Gastroesophageal sphincter (tissue), 4 donors: ENCODE data around the gene TAPT1. TPM values are rescaled to one million over a fixed set of nuclear protein-coding genes. Genes with fewer than 3 reads are reported as not detected.
"Not testable (repeated sequence)": the region's sequence is repeated elsewhere in the genome, so short reads cannot be mapped to it uniquely, and the experiment has no call there.

Experiments used
- ATAC-seq: fragments of 150-250 bp; one replicate; pipeline ENCODE4 v1.9.1; 2016; ENCODE audit warnings: mild to moderate bottlenecking, moderate library complexity
- H3K27ac ChIP-seq, 4 donors: fragments of 200-600 bp; sonication (generic) in 3 of 4; 1 replicate in 3 of 4; 2 replicates in 1 of 4; pipeline ENCODE4 v1.5.1; 2016 to 2019
- H3K27me3 ChIP-seq: fragments of 200-600 bp; sonication (generic); one replicate; pipeline ENCODE4 v1.5.1; 2019
- H3K36me3 ChIP-seq, 2 donors: fragments of 200-600 bp; sonication (generic); one replicate each; pipeline ENCODE4 v1.5.1; 2019; ENCODE audit warnings: control low read depth in 1 of 2
- H3K4me1 ChIP-seq, 3 donors: fragments of 200-600 bp; sonication (generic); 1 replicate in 2 of 3; 2 replicates in 1 of 3; pipeline ENCODE4 v1.5.1; 2016 to 2019; ENCODE audit warnings: control low read depth in 2 of 3
- H3K4me3 ChIP-seq, 2 donors: fragments of 200-600 bp; sonication (generic); one replicate each; pipeline ENCODE4 v1.5.1; 2019; ENCODE audit warnings: mild to moderate bottlenecking in 1 of 2, moderate library complexity in 1 of 2
- H3K9me3 ChIP-seq, 3 donors: fragments of 200-600 bp; sonication (generic); one replicate each; pipeline ENCODE4 v1.5.1; 2017 to 2019; ENCODE audit warnings: control low read depth in 2 of 3
- CTCF ChIP-seq, 4 experiments: fragments of 200-600 bp in 2 of 4; fragments of 450-650 bp in 2 of 4; sonication (generic) in 1 of 4; IDR thresholded peaks; one replicate each; pipeline ENCODE4 v1.5.1; 2017 to 2019; ENCODE audit warnings: antibody characterized with exemption in 4 of 4, mild to moderate bottlenecking in 2 of 4, moderate library complexity in 2 of 4
- EP300 ChIP-seq: sonication (generic); formaldehyde crosslinking; IDR thresholded peaks from one replicate; pipeline ENCODE4 v1.6.1; 2017; ENCODE audit warnings: antibody characterized with exemption, mild to moderate bottlenecking
- POLR2A ChIP-seq, 2 donors: fragments of 450-650 bp; IDR thresholded peaks; one replicate each; pipeline ENCODE4 v1.6.1; 2017; ENCODE audit warnings: antibody characterized with exemption in 2 of 2, mild to moderate bottlenecking in 2 of 2, moderate library complexity in 1 of 2
- POLR2AphosphoS5 ChIP-seq: sonication (generic); formaldehyde crosslinking; IDR thresholded peaks from one replicate; pipeline ENCODE4 v1.6.1; 2017; ENCODE audit warnings: antibody characterized with exemption
- WGBS, 2 donors: methylation state at CpG; one replicate each; pipeline ENCODE4 v1.1.5; 2018; ENCODE audit warnings: low coverage in 1 of 2; 5-methylcytosine and 5-hydroxymethylcytosine counted together
- total RNA-seq, 4 donors: library from RNA; depleted of rRNA; stranded (reverse); fragments of >200 nt; gene quantifications; one replicate each; pipeline ENCODE4 v1.1.0, GENCODE V29; 2016

TAPT1 gene
- total RNA-seq, 4 donors from 2014 or later: 29.9 to 40.4 (median 35.9) TPM

- Histone ChIP-seq H3K27me3 (no peaks in the 10 kb centered on the region), H3K9me3 (no peaks in the 10 kb centered on the region), H3K4me3 (no peak overlapping the region), H3K27ac (no peak overlapping the region), H3K4me1 (peaks cover 0 to 12% (median 0%) of the 10 kb centered on the region in 3 donors), H3K36me3 (peaks cover 0 to 9% of the 10 kb centered on the region in 2 donors)
- no peak for ATAC-seq
- WGBS, 2 donors: 28 to 39% methylated on average over 6 to 7 of the region's 9 CpGs
- TF ChIP-seq CTCF (IDR thresholded peaks at IDR 0.05) (no peak), POLR2AphosphoS5 (no peak), EP300 (no peak), POLR2A (IDR thresholded peaks at IDR 0.05) (no peak)
These were observed 70.6 kb downstream of the TAPT1 start for GRCh38 chr4:16155528-16156169.

- Histone ChIP-seq H3K27me3 (no peaks in the 10 kb centered on the region), H3K36me3 (no peaks in the 10 kb centered on the region), H3K4me1 (peaks cover 0 to 12% (median 0%) of the 10 kb centered on the region in 3 donors), H3K9me3 (no peaks in the 10 kb centered on the region), H3K4me3 (no peak overlapping the region), H3K27ac (no peak overlapping the region)
- no peak for ATAC-seq
- 72 to 81% methylated on average over 3 of the region's 3 CpGs for WGBS, 2 donors
- TF ChIP-seq EP300: no peak
- no peak for TF ChIP-seq POLR2AphosphoS5
- TF ChIP-seq POLR2A (IDR thresholded peaks at IDR 0.05): no peak
- no peak for TF ChIP-seq CTCF (IDR thresholded peaks at IDR 0.05)
These were observed 71.8 kb downstream of the TAPT1 start for GRCh38 chr4:16154451-16154850.

GRCh38 chr4:16150716-16151115, 75.6 kb downstream of the TAPT1 start:
- peaks cover 0 to 5% (median 0%) of the 10 kb centered on the region in 3 donors for H3K4me1 ChIP-seq
- peaks cover 0 to 3% (median 0%) of the 10 kb centered on the region in 3 donors for H3K9me3 ChIP-seq
- no peak overlapping the region for H3K4me3 ChIP-seq
- WGBS, 2 donors: 60 to 100% methylated on average over 1 of the region's 2 CpGs
- no peaks in the 10 kb centered on the region for H3K36me3 ChIP-seq
- ATAC-seq: no peak
- no peak for TF ChIP-seq CTCF (IDR thresholded peaks at IDR 0.05)
- no peak for TF ChIP-seq EP300
- no peak for TF ChIP-seq POLR2AphosphoS5
- no peak for TF ChIP-seq POLR2A (IDR thresholded peaks at IDR 0.05)
- no peak overlapping the region for H3K27ac ChIP-seq
- H3K27me3 ChIP-seq: no peaks in the 10 kb centered on the region

GRCh38 chr4:16144913-16145312, 81.4 kb downstream of the TAPT1 start:
- not testable (repeated sequence) for H3K4me1 ChIP-seq, H3K27me3 ChIP-seq, ATAC-seq, H3K27ac ChIP-seq, H3K36me3 ChIP-seq, H3K4me3 ChIP-seq
- peaks cover 0 to 22% (median 0%) of the 10 kb centered on the region in 3 donors for H3K9me3 ChIP-seq
- 74 to 84% methylated on average over 4 to 9 of the region's 9 CpGs for WGBS, 2 donors

- no peak for ATAC-seq
- WGBS, 2 donors: 67 to 75% methylated on average over 1 to 3 of the region's 5 CpGs
- H3K9me3 ChIP-seq: peaks cover 0 to 22% (median 0%) of the 10 kb centered on the region in 3 donors
- no peak overlapping the region for H3K27ac ChIP-seq
- no peaks in the 10 kb centered on the region for H3K36me3 ChIP-seq
- no peaks in the 10 kb centered on the region for H3K4me1 ChIP-seq
- H3K4me3 ChIP-seq: no peak overlapping the region
- H3K27me3 ChIP-seq: no peaks in the 10 kb centered on the region
- TF ChIP-seq POLR2A (IDR thresholded peaks at IDR 0.05) (no peak), POLR2AphosphoS5 (no peak), CTCF (IDR thresholded peaks at IDR 0.05) (no peak), EP300 (no peak)
These were observed 83.5 kb downstream of the TAPT1 start for GRCh38 chr4:16142598-16143310.
